GM12878 (cell line): Measurements from ENCODE around the gene PDLIM4. TPM values are rescaled to one million over a fixed set of nuclear protein-coding genes. Genes with fewer than 3 reads are reported as not detected.

Experiments used
- ATAC-seq: fragments of 200-7000 bp; cut with Tn5 transposase; 3 replicates; pipeline ENCODE4 v1.9.1; 2020; ENCODE audit warnings: mild to moderate bottlenecking, moderate library complexity
- BruUV-seq: library from RNA; stranded (reverse); fragments of 400-500 nt; replicated peaks from 2 replicates; lab custom pipeline; 2021; lab: Mats Ljungman, UMichigan
- CTCF ChIA-PET: fragments of 300-600 bp; sonication (Branson Sonifier 250); formaldehyde crosslinking; extraction: SDS; loops from one replicate; lab custom pipeline; 2021; ENCODE audit warnings: inconsistent platforms; lab: Yijun Ruan, JAX
- POLR2A ChIA-PET: fragments of 350-600 bp; formaldehyde crosslinking; extraction: SDS; loops from one replicate; lab custom pipeline; 2021; ENCODE audit warnings: inconsistent platforms; lab: Charles Lee
- RAD21 ChIA-PET: fragments of 300-600 bp; sonication (Branson Sonifier 250); formaldehyde crosslinking; loops from one replicate; lab custom pipeline; 2023; ENCODE audit warnings: antibody characterized with exemption; ENCODE audit not compliant: unreplicated experiment; lab: Charles Lee
- SMC1A ChIA-PET: fragments of 300-600 bp; sonication (Branson Sonifier 250); formaldehyde crosslinking; loops from one replicate; lab custom pipeline; 2023; ENCODE audit not compliant: unreplicated experiment, uncharacterized antibody; lab: Charles Lee
- DNase-seq: peaks from one replicate; pipeline ENCODE4 v3.0.0-alpha.2; 2011; ENCODE audit warnings: low read depth, low spot score
- FAIRE-seq: peaks from 3 replicates; lab custom pipeline; 2011; peaks lifted over from hg19 to GRCh38; lab: Jason Lieb, UNC
- H2AFZ ChIP-seq: 2 replicates; pipeline ENCODE4 v1.6.0; 2011; ENCODE audit warnings: low read depth, low read length, control low read depth; ENCODE audit not compliant: control insufficient read depth
- H3K27ac ChIP-seq: 2 replicates; pipeline ENCODE4 v1.5.1; 2011; ENCODE audit warnings: control low read depth; ENCODE audit not compliant: control insufficient read depth, insufficient read depth
- H3K27me3 ChIP-seq, 2 experiments: replicated peaks in 1 of 2; 2 replicates each; pipeline versions ENCODE4 v1.6.0 to v1.6.1; 2011; ENCODE audit warnings: low read length in 1 of 2; ENCODE audit not compliant: control insufficient read depth in 2 of 2, insufficient read depth in 2 of 2
- H3K36me3 ChIP-seq, 2 experiments: 2 replicates each; pipeline ENCODE4 v1.5.1; 2011; ENCODE audit warnings: low read length in 1 of 2; ENCODE audit not compliant: control insufficient read depth in 2 of 2, insufficient read depth in 2 of 2
- H3K4me1 ChIP-seq: 2 replicates; pipeline ENCODE4 v1.6.1; 2011; ENCODE audit warnings: mild to moderate bottlenecking, low read length, moderate library complexity, mixed read lengths; ENCODE audit not compliant: control insufficient read depth, insufficient read depth
- H3K4me2 ChIP-seq: 2 replicates; pipeline ENCODE4 v1.6.0; 2011; ENCODE audit warnings: control low read depth; ENCODE audit not compliant: control insufficient read depth, insufficient read depth
- H3K4me3 ChIP-seq: fragments of 200-600 bp; sonication (generic); 2 replicates; pipeline ENCODE4 v1.5.1; 2016
- H3K79me2 ChIP-seq: 2 replicates; pipeline ENCODE4 v1.6.0; 2011; ENCODE audit warnings: low read length; ENCODE audit not compliant: control insufficient read depth, insufficient read depth
- H3K9ac ChIP-seq: 2 replicates; pipeline ENCODE4 v1.8.0; 2011; ENCODE audit warnings: low read length, control low read depth, mixed read lengths; ENCODE audit not compliant: control insufficient read depth, insufficient read depth
- H3K9me3 ChIP-seq: replicated peaks from 3 replicates; pipeline ENCODE4 v1.5.1; 2011; ENCODE audit warnings: mild to moderate bottlenecking, low read length; ENCODE audit not compliant: control insufficient read depth, insufficient read depth
- H4K20me1 ChIP-seq: 2 replicates; pipeline ENCODE4 v1.6.0; 2011; ENCODE audit not compliant: control insufficient read depth, insufficient read depth
- ATF2 ChIP-seq: IDR thresholded peaks from 2 replicates; pipeline ENCODE4 v1.6.1; 2012; ENCODE audit warnings: low read length, inconsistent platforms
- BCLAF1 ChIP-seq: fragments of 450-650 bp; IDR thresholded peaks from 2 replicates; pipeline ENCODE4 v1.6.1; 2017; ENCODE audit warnings: antibody characterized with exemption, mild to moderate bottlenecking, moderate library complexity
- CTCF ChIP-seq, 3 experiments: IDR thresholded peaks in 2 of 3; conservative IDR thresholded peaks in 1 of 3; 2 replicates each; pipeline ENCODE4 v1.5.1; 2011; ENCODE audit warnings: low read depth in 3 of 3, low read length in 3 of 3, mild to moderate bottlenecking in 3 of 3, control low read depth in 2 of 3, moderate library complexity in 2 of 3, inconsistent platforms in 1 of 3, mixed read lengths in 1 of 3; ENCODE audit not compliant: control insufficient read depth in 2 of 3, insufficient read depth in 1 of 3; ENCODE audit errors: extremely low read depth in 1 of 3
- EZH2 ChIP-seq: IDR thresholded peaks from 2 replicates; pipeline ENCODE4 v1.6.1; 2012; ENCODE audit warnings: low read depth, mild to moderate bottlenecking, control low read depth, inconsistent platforms, low read length, borderline replicate concordance; ENCODE audit not compliant: control insufficient read depth
- LARP7 ChIP-seq: fragments of 450-650 bp; IDR thresholded peaks from 2 replicates; pipeline ENCODE4 v1.6.1; 2017; ENCODE audit warnings: mild to moderate bottlenecking
- NR2C2 ChIP-seq: IDR thresholded peaks from 2 replicates; pipeline ENCODE4 v1.6.1; 2011; ENCODE audit warnings: borderline replicate concordance, low read depth; ENCODE audit not compliant: control insufficient read depth, insufficient read length
- PAX5 ChIP-seq: IDR thresholded peaks from 2 replicates; pipeline ENCODE4 v1.6.1; 2011; ENCODE audit warnings: low read depth, low read length, borderline replicate concordance
- POLR2AphosphoS5 ChIP-seq: IDR thresholded peaks from 2 replicates; pipeline ENCODE4 v1.6.1; 2011; ENCODE audit warnings: mild to moderate bottlenecking, low read length, inconsistent platforms
- RAD51 ChIP-seq: fragments of 450-650 bp; IDR thresholded peaks from 2 replicates; pipeline ENCODE4 v1.6.1; 2016; ENCODE audit warnings: moderate library complexity, mild to moderate bottlenecking, inconsistent platforms
- RUNX3 ChIP-seq: IDR thresholded peaks from 2 replicates; pipeline ENCODE4 v1.6.1; 2012; ENCODE audit warnings: low read length, inconsistent platforms
- SIN3A ChIP-seq: IDR thresholded peaks from 2 replicates; pipeline ENCODE4 v1.6.1; 2012; ENCODE audit warnings: low read depth, low read length, improper control_type of control experiment
- SMC3 ChIP-seq: IDR thresholded peaks from 2 replicates; pipeline ENCODE4 v1.6.1; 2011; ENCODE audit warnings: low read length, improper control_type of control experiment, borderline replicate concordance
- SP1 ChIP-seq: IDR thresholded peaks from one replicate; pipeline ENCODE4 v1.6.1; 2011; ENCODE audit warnings: low read depth, low read length
- TAF1 ChIP-seq: IDR thresholded peaks from 2 replicates; pipeline ENCODE4 v1.6.1; 2011; ENCODE audit warnings: mild to moderate bottlenecking, low read depth, low read length, borderline replicate concordance
- ZBED1 ChIP-seq: IDR thresholded peaks from 2 replicates; pipeline ENCODE4 v1.6.1; 2016; ENCODE audit warnings: borderline replicate concordance
- WGBS: methylation state at CpG from one replicate; pipeline ENCODE4 v1.1.6; 2016; ENCODE audit warnings: low lambda C conversion rate; ENCODE audit not compliant: insufficient replicate concordance, insufficient coverage; ENCODE audit errors: missing lambda C conversion rate; 5-methylcytosine and 5-hydroxymethylcytosine counted together
- in situ Hi-C: fragments of 300-500 bp; cut with MboI; formaldehyde crosslinking; loops from 9 replicates; pipeline ENCODE4 v1.14.3; 2018; ENCODE audit warnings: mixed read lengths
- intact Hi-C: fragments of 100-400 bp; cut with micrococcal nuclease; formaldehyde crosslinking; loops from one replicate; pipeline ENCODE4 v1.14.2; 2022; ENCODE audit not compliant: unreplicated experiment
- polyA plus RNA-seq, 11 experiments: library from polyadenylated mRNA; depleted of rRNA in 4 of 11; unstranded in 6 of 11; stranded (reverse) in 5 of 11; fragments of >200 nt; fragmentation: Nextera tagmentation in 4 of 11; fragmentation: Illumina TruSeq in 1 of 11; extraction: Ambion mirVana in 4 of 11; extraction: Trizol in 1 of 11; gene quantifications; 1 replicate in 1 of 11; 2 replicates in 10 of 11; pipeline versions ENCODE4 v1.2.1 to v1.2.3, GENCODE V29; 2011 to 2016; ENCODE audit warnings: inconsistent platforms in 2 of 11, missing spikeins in 2 of 11, low read depth in 1 of 11
- total RNA-seq, 4 experiments: library from RNA; depleted of rRNA in 3 of 4; stranded (reverse); fragments of >200 nt in 3 of 4; fragmentation: Illumina TruSeq in 1 of 4; extraction: Trizol in 1 of 4; gene quantifications; 2 replicates each; pipeline versions ENCODE4 v1.2.1 to v1.2.3, GENCODE V29; 2013 to 2021
- TF ChIP-seq, protein P1 (sequence below): IDR thresholded peaks from 2 replicates; pipeline ENCODE4 v1.6.1; 2012; ENCODE audit warnings: mild to moderate bottlenecking, low read depth, low read length

PDLIM4 gene
- total and polyA plus RNA-seq, 10 of the 15 experiments (the other 5 are each of a cell fraction or from before 2014, with no cell fraction given) = 0.13 to 1.7 (median 0.39) TPM; not detected in 3

DNA sequence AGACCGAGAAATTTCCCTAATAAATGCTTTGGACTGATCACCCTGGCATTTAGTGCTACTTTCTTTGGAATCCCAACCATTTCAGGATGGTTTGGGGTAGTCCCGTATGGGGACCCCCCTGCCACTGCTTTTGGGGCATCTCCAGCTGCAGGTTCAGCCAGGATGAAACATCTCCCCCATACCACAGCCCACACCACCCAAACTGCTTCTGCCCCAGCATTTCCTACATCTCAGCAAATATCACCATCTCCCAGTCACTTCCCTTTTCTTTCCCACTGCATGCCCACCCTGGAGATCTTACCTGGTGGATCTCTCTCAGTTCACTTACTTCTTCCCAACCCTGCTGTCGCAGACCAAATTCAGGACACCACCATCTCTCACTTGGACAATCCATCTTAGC is 25.0 kb upstream of the PDLIM4 start:
- H3K4me3 ChIP-seq = no peak overlapping the region
- RAD21 ChIA-PET = no interaction called here
- DNase-seq = no peak
- SMC1A ChIA-PET = no interaction called here
- no peak overlapping the region for H3K4me2 ChIP-seq
- POLR2A ChIA-PET = no interaction called here
- peaks cover 7% of the 10 kb centered on the region; the same call in 1 of the 2 replicates for H3K4me1 ChIP-seq
- no peaks in the 10 kb centered on the region for H3K36me3 ChIP-seq
- H3K27me3 ChIP-seq = no peaks in the 10 kb centered on the region
- no peak overlapping the region for H2AFZ ChIP-seq
- BruUV-seq = no TSS peak
- no peak for FAIRE-seq
- intact Hi-C loops (no loop called here), in situ Hi-C loops (loop anchor here (10.0 kb wide), 1 partner anchor 272 kb away; no protein-coding TSS in a partner anchor)
- no peaks in the 10 kb centered on the region for H3K79me2 ChIP-seq
- no peaks in the 10 kb centered on the region for H4K20me1 ChIP-seq
- H3K27ac ChIP-seq = no peak overlapping the region
- ATAC-seq = no peak
- 5% methylated on average over 3 of the region's 3 CpGs for WGBS
- CTCF ChIA-PET = interaction anchor here (0.7 kb wide), 1 partner anchor 52 kb away, joined by 3 read pairs; no protein-coding TSS in a partner anchor
- no peak overlapping the region for H3K9ac ChIP-seq
- H3K9me3 ChIP-seq = no peaks in the 10 kb centered on the region; the same call in 2 of the 3 replicates
- TF ChIP-seq ZBED1 (no peak), RUNX3 (no peak), TAF1 (no peak), PAX5 (no peak), RAD51 (no peak), BCLAF1 (no peak), POLR2AphosphoS5 (no peak), SMC3 (no peak), SP1 (no peak), CTCF (IDR thresholded peaks at IDR 0.05 in 2 of 3, conservative IDR thresholded peaks at IDR 0.05 in 1 of 3; ENCODE audit: control insufficient read depth in 2 of 3, extremely low read depth in 1 of 3, insufficient read depth in 1 of 3, low read depth in 3 of 3, low read length in 3 of 3) (no peak), LARP7 (no peak), SIN3A (no peak), NR2C2 (no peak), ATF2 (no peak), EZH2 (no peak)
- TF ChIP-seq, protein P1, sequence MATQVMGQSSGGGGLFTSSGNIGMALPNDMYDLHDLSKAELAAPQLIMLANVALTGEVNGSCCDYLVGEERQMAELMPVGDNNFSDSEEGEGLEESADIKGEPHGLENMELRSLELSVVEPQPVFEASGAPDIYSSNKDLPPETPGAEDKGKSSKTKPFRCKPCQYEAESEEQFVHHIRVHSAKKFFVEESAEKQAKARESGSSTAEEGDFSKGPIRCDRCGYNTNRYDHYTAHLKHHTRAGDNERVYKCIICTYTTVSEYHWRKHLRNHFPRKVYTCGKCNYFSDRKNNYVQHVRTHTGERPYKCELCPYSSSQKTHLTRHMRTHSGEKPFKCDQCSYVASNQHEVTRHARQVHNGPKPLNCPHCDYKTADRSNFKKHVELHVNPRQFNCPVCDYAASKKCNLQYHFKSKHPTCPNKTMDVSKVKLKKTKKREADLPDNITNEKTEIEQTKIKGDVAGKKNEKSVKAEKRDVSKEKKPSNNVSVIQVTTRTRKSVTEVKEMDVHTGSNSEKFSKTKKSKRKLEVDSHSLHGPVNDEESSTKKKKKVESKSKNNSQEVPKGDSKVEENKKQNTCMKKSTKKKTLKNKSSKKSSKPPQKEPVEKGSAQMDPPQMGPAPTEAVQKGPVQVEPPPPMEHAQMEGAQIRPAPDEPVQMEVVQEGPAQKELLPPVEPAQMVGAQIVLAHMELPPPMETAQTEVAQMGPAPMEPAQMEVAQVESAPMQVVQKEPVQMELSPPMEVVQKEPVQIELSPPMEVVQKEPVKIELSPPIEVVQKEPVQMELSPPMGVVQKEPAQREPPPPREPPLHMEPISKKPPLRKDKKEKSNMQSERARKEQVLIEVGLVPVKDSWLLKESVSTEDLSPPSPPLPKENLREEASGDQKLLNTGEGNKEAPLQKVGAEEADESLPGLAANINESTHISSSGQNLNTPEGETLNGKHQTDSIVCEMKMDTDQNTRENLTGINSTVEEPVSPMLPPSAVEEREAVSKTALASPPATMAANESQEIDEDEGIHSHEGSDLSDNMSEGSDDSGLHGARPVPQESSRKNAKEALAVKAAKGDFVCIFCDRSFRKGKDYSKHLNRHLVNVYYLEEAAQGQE = no peak
